Large intestine (tissue), 3 donors: ENCODE data around the gene TNN. TPM values are rescaled to one million over a fixed set of nuclear protein-coding genes. Genes with fewer than 3 reads are reported as not detected.

Experiments used
- DNase-seq, 2 donors: peaks; one replicate each; pipeline versions ENCODE4 v3.0.0 to v3.0.0-alpha.2; 2013
- H3K27ac ChIP-seq: one replicate; pipeline ENCODE4 v1.5.1; 2013; ENCODE audit warnings: low read length
- H3K27me3 ChIP-seq: 2 replicates; pipeline ENCODE4 v1.6.1; 2013; ENCODE audit warnings: low read length; ENCODE audit not compliant: control insufficient read depth, insufficient read depth
- H3K36me3 ChIP-seq: 2 replicates; pipeline ENCODE4 v1.6.1; 2013; ENCODE audit warnings: low read length; ENCODE audit not compliant: control insufficient read depth, insufficient read depth
- H3K4me1 ChIP-seq: one replicate; pipeline ENCODE4 v1.6.1; 2013; ENCODE audit warnings: low read length; ENCODE audit not compliant: control insufficient read depth, insufficient read depth
- H3K4me3 ChIP-seq: one replicate; pipeline ENCODE4 v1.5.1; 2013; ENCODE audit warnings: low read length
- H3K9me3 ChIP-seq: one replicate; pipeline ENCODE4 v1.6.1; 2013; ENCODE audit warnings: mild to moderate bottlenecking, low read depth, low read length, moderate library complexity; ENCODE audit not compliant: control insufficient read depth
- WGBS: methylation state at CpG from one replicate; pipeline ENCODE4 v1.1.5; 2013; ENCODE audit warnings: low lambda C conversion rate; ENCODE audit not compliant: insufficient coverage; 5-methylcytosine and 5-hydroxymethylcytosine counted together
- polyA plus RNA-seq: library from polyadenylated mRNA; unstranded; fragments of 120-200 nt; gene quantifications from one replicate; pipeline ENCODE4 v1.2.1, GENCODE V29; 2013

Gene TNN
- polyA plus RNA-seq, 1 donor, result 0.70 TPM

DNA sequence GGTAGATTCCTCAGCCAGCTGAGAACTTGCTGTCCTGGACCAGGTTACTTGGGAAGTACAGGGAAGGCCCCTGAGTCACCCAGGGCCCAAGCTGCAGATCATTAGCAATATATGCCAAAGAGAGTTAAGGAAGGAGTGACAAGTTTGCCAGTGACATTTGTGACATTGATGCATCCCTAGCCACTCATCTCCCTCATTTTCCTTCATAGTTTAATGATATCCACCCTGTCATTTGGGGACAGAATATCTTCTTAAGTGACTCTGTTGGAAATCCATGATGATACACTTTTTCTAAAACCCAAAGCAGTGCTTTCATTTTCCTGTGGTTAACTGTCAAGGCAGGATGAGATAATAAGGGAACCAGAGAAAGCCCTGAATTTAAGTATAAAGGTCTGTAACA, 3.2 kb downstream of the TNN start:
- H3K4me1 ChIP-seq, result no peaks in the 10 kb centered on the region
- H3K4me3 ChIP-seq, result no peak overlapping the region
- no peaks in the 10 kb centered on the region for H3K36me3 ChIP-seq
- H3K9me3 ChIP-seq, result no peaks in the 10 kb centered on the region
- H3K27me3 ChIP-seq, result peaks cover 14% of the 10 kb centered on the region
- H3K27ac ChIP-seq, result no peak overlapping the region
- DNase-seq, result no peak

DNA sequence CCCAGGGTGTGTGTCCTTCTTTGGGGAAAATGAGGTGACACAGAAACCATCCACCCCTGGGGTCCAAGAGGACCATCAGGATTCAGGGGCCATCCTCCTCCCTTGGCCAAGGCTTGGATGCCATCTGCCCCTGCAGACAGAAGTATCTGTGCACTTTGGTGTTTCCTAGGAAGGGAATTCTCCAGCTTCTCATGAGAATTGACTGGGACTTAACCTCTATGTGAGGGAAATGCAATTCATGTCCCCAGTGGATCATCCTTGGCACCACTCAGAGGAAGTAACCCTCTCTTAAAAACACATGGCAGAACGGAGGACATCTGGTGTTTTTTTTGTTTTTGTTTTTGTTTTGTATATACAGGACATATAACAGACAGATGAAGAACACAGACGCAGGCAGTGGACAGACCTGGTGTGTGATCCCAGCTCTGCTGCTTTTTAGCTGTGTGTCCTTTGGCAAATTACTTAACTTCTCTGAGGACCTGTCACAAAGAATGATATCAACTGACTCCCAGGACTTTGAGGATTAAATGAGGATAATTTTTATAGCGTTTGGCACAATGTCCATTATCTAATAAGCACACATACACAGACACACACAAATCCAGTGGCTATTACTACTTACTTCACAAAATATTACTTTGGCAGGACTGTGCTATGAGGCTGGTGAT, 3.8 kb downstream of the TNN start:
- no peak overlapping the region for H3K27ac ChIP-seq
- 50% methylated on average over 1 of the region's 3 CpGs for WGBS

DNA sequence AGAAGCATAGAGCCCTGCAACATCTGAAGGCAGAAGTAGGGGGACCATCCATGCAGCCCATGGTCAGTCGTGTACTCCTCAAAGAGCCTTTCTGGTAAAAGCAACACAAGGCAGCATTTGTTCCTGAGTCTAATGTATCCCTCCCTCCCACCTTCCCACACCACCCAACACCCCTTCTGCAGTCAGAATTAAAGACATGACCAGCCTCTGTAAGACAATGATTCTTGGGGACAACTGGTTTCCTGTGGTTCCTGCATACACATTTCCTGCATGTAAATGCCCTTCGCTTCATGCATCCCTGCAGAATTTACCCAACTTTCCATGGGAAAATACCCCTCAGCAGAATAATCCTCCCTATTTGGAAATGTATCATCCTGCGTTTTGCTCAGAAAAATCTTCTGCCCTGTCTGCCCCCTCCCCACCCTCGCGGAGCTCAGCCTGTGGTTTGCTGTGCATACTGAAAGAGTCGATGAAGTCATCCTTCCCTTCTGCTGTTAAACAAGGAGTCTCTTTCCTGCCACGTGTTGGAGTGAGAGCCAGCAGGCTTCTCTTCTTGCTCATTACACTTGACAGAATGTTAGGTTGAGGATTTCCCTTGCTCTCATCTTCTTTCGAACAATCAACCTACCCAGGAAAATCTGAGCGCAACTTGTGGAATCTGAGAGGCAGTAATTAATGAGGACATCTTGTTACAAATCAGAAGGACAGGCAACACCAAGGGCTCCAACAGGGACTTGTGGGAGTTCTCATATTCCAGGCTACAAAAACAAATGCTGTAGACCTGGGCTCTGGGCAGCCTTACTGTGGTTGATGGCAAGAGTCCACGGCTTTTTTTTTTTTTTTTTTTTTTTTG, 4.7 kb downstream of the TNN start:
- peaks cover 10% of the 10 kb centered on the region for H3K27me3 ChIP-seq
- DNase-seq, result peak; percentile 28 to 51
- peak overlapping the region; percentile 56 for H3K27ac ChIP-seq
- 30% methylated on average over 2 of the region's 10 CpGs for WGBS
- no peaks in the 10 kb centered on the region for H3K9me3 ChIP-seq
- H3K36me3 ChIP-seq, result no peaks in the 10 kb centered on the region
- H3K4me3 ChIP-seq, result no peak overlapping the region
- no peaks in the 10 kb centered on the region for H3K4me1 ChIP-seq

More for the DNA sequence above, 3.8 kb downstream of the TNN start:
- Histone ChIP-seq H3K4me1 (no peaks in the 10 kb centered on the region), H3K27me3 (peaks cover 12% of the 10 kb centered on the region), H3K9me3 (no peaks in the 10 kb centered on the region), H3K4me3 (no peak overlapping the region), H3K36me3 (no peaks in the 10 kb centered on the region)
- no peak for DNase-seq

DNA sequence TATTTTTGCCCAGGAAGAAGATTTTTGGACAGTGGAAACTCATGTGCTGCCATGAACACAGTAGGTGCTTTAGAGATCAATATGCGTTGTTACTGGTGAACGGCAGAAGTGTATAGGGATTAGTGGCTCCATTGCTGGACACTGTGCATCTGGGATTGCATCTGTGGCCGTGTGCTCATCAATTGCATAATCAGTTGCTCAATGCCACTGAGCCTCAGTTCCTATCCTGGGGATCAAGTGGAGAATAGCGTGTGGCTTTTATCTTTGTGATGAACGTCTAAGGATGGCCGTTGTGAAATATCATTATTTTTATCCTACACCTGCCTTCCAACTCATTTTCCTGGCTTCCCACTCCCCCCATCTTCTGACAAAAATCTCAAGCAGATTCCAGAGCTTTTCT, 5.4 kb downstream of the TNN start:
- no peak for DNase-seq

DNA sequence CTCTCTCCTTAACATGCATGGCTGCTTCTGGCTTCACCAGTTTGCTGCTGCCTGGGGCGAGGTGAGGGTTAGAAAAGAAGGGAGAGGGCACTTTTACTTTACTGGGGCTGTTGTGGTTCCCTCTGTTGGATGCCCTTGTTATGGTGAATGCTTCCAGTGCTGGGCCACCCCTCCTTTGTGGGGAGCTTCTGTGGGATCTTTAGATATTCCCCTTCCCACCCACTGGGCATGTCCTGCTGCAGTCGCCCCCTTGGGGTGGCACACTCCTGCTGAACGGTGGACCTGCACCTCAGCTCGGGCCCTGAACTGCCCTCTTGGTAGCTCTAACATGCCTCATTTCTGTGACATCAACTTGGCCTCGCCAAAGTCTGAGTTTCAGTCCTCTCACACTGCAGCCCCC, 6.0 kb downstream of the TNN start:
- no peak for DNase-seq
- no CpG with 5 or more reads among the region's 5 CpGs for WGBS
- Histone ChIP-seq H3K36me3 (no peaks in the 10 kb centered on the region), H3K27ac (no peak overlapping the region), H3K4me1 (no peaks in the 10 kb centered on the region), H3K9me3 (no peaks in the 10 kb centered on the region), H3K27me3 (peaks cover 10% of the 10 kb centered on the region), H3K4me3 (no peak overlapping the region)

More for the DNA sequence above, 5.4 kb downstream of the TNN start:
- peaks cover 10% of the 10 kb centered on the region for H3K27me3 ChIP-seq
- no peaks in the 10 kb centered on the region for H3K4me1 ChIP-seq
- H3K27ac ChIP-seq, result no peak overlapping the region
- no peaks in the 10 kb centered on the region for H3K9me3 ChIP-seq
- no CpG with 5 or more reads among the region's 6 CpGs for WGBS
- H3K36me3 ChIP-seq, result no peaks in the 10 kb centered on the region
- no peak overlapping the region for H3K4me3 ChIP-seq

DNA sequence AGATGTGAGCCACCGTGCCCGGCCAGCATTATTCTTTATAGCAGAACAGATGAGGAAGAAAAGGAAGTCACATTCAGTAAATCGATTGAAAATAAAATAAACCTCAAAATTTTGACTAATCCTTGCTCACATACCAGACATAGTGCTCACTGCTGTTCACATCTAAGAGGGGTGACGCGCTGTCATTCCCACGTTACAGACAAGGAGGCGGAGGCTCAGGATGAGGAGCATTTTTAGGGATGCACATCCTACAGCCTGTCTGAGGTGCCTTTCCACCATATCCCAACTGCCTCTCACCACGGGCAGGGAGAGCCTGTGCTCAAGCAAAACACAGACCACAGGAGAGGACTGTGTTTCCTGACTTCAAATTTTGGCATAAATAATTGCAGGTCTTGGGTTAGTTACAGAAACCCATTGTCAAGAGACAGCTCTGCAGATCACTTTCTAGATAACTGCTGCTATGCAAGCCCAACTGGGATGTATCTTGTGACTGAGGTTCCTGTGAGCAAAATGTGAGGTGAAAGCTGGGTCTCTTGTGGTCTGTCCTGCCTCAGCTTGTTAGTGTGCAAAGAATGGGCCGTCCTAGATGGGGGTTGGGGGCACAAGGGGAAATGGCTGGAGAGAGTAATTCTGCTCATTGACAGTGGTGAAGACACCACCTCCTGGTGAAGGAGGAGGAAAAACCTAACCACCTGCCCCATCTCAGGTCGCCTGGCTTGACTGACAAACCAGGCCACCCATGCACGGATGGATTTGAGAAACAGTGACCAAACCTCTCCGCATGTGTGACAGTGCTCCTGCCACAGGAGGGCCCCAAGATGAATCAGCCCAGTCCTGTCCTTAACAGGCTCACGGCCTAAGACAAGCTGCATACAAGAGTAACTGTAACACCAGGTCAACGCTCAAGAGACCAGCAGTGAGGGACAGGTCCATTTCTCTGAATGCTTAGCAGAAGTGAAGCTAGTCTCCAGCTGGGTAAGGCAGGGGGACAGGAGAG, 8.2 kb downstream of the TNN start:
- no CpG with 5 or more reads among the region's 14 CpGs for WGBS
- no peak for DNase-seq
- Histone ChIP-seq H3K27ac (no peak overlapping the region), H3K4me3 (no peak overlapping the region), H3K4me1 (no peaks in the 10 kb centered on the region), H3K27me3 (peaks cover 7% of the 10 kb centered on the region), H3K36me3 (no peaks in the 10 kb centered on the region), H3K9me3 (no peaks in the 10 kb centered on the region)

DNA sequence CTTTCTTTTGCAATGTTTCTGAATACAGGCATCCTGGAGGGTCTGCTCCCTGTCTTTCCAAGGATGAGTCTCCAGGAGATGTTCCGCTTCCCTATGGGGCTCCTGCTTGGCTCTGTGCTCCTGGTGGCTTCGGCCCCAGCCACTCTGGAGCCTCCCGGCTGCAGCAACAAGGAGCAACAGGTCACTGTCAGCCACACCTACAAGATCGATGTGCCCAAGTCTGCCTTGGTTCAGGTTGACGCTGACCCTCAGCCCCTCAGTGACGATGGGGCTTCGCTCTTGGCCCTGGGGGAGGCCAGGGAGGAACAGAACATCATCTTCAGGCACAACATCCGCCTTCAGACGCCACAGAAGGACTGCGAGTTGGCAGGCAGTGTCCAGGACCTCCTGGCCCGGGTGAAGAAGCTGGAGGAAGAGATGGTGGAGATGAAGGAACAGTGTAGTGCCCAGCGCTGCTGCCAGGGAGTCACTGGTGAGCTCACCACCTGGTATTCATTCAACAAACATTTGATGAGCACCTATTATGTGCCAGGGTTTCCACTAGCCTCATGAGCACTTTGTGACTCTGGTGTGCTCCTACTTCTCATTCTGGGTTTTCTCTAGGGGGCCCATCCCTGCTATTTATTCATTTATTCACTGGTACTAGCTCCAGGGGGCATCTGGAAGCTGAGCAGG, 9.9 kb downstream of the TNN start:
- Histone ChIP-seq H3K4me1 (no peaks in the 10 kb centered on the region), H3K36me3 (no peaks in the 10 kb centered on the region), H3K9me3 (no peaks in the 10 kb centered on the region), H3K27ac (no peak overlapping the region), H3K27me3 (peaks cover 8% of the 10 kb centered on the region), H3K4me3 (no peak overlapping the region)
- no peak for DNase-seq
- no CpG with 5 or more reads among the region's 12 CpGs for WGBS

DNA sequence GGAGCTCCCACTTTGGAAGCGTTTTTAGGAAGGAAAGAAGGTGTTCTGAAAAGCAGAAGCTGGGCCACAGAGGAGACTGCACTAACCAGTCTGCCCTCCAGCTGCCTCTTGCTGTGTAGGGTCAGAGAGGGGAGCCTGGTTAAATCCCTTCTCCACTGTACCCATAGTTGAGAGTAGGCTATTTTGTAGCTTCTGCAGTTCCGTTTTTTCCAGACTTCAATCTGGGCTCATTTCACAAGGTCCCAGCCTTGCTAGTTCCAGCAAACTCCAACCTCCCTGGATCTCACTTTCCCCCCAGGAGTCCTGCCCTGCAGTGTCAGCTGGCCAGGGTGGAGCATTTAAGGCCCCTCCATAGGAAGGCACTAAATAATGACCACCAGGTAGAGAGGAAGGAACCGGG, 11.0 kb downstream of the TNN start:
- Histone ChIP-seq H3K36me3 (no peaks in the 10 kb centered on the region), H3K27me3 (peaks cover 8% of the 10 kb centered on the region), H3K4me1 (no peaks in the 10 kb centered on the region), H3K9me3 (no peaks in the 10 kb centered on the region), H3K4me3 (no peak overlapping the region), H3K27ac (no peak overlapping the region)
- WGBS, result no CpG with 5 or more reads among the region's 3 CpGs
- DNase-seq, result no peak

DNA sequence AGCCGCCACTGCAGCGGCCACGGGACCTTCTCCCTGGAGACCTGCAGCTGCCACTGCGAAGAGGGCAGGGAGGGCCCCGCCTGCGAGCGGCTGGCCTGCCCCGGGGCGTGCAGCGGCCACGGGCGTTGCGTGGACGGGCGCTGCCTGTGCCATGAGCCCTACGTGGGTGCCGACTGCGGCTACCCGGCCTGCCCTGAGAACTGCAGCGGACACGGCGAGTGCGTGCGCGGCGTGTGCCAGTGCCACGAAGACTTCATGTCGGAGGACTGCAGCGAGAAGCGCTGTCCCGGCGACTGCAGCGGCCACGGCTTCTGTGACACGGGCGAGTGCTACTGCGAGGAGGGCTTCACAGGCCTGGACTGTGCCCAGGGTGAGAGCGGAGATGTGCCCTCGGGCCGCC, 11.7 kb downstream of the TNN start:
- no peak overlapping the region for H3K27ac ChIP-seq
- no peak overlapping the region for H3K4me3 ChIP-seq
- H3K36me3 ChIP-seq, result no peaks in the 10 kb centered on the region
- no peaks in the 10 kb centered on the region for H3K4me1 ChIP-seq
- peaks cover 8% of the 10 kb centered on the region for H3K27me3 ChIP-seq
- no CpG with 5 or more reads among the region's 40 CpGs for WGBS
- H3K9me3 ChIP-seq, result no peaks in the 10 kb centered on the region
- DNase-seq, result no peak

DNA sequence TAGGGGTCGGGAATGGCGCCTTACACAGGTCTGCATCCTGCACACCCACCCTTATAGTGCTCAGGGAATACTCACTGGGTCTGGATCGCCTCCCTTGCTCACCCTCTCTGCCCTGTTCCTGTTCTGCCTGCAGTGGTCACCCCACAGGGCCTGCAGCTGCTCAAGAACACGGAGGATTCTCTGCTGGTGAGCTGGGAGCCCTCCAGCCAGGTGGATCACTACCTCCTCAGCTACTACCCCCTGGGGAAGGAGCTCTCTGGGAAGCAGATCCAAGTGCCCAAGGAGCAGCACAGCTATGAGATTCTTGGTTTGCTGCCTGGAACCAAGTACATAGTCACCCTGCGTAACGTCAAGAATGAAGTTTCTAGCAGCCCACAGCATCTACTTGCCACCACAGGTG, 12.4 kb downstream of the TNN start:
- Histone ChIP-seq H3K27ac (no peak overlapping the region), H3K9me3 (no peaks in the 10 kb centered on the region)
- WGBS, result no CpG with 5 or more reads among the region's 6 CpGs

More for the DNA sequence above, 12.4 kb downstream of the TNN start:
- no peak for DNase-seq
- no peak overlapping the region for H3K4me3 ChIP-seq
- no peaks in the 10 kb centered on the region for H3K36me3 ChIP-seq
- no peaks in the 10 kb centered on the region for H3K4me1 ChIP-seq
- H3K27me3 ChIP-seq, result peaks cover 8% of the 10 kb centered on the region
